NB4 (cell line): ENCODE measurements around the gene EIF5A.

Experiments
- DNase-seq: peaks from one replicate; pipeline ENCODE4 v3.0.0; 2010; ENCODE audit warnings: low read depth
- H3K4me3 ChIP-seq: one replicate; pipeline ENCODE4 v1.5.1; 2011; ENCODE audit warnings: mild to moderate bottlenecking, low read depth, low read length, moderate library complexity
- MYC ChIP-seq: IDR thresholded peaks from 2 replicates; pipeline ENCODE4 v1.6.1; 2011; ENCODE audit warnings: low read depth, low read length
- POLR2A ChIP-seq: IDR thresholded peaks from 2 replicates; pipeline ENCODE4 v1.6.1; 2011; ENCODE audit warnings: mild to moderate bottlenecking; ENCODE audit not compliant: insufficient read length; ENCODE audit errors: extremely low read depth
- TF ChIP-seq, protein P1 (sequence below): IDR thresholded peaks from one replicate; pipeline ENCODE4 v1.5.1; 2012; ENCODE audit warnings: low read depth, low read length
- TF ChIP-seq, protein P2 (sequence below): IDR thresholded peaks from 2 replicates; pipeline ENCODE4 v1.6.1; 2011; ENCODE audit warnings: low read depth, low read length

EIF5A gene

DNA sequence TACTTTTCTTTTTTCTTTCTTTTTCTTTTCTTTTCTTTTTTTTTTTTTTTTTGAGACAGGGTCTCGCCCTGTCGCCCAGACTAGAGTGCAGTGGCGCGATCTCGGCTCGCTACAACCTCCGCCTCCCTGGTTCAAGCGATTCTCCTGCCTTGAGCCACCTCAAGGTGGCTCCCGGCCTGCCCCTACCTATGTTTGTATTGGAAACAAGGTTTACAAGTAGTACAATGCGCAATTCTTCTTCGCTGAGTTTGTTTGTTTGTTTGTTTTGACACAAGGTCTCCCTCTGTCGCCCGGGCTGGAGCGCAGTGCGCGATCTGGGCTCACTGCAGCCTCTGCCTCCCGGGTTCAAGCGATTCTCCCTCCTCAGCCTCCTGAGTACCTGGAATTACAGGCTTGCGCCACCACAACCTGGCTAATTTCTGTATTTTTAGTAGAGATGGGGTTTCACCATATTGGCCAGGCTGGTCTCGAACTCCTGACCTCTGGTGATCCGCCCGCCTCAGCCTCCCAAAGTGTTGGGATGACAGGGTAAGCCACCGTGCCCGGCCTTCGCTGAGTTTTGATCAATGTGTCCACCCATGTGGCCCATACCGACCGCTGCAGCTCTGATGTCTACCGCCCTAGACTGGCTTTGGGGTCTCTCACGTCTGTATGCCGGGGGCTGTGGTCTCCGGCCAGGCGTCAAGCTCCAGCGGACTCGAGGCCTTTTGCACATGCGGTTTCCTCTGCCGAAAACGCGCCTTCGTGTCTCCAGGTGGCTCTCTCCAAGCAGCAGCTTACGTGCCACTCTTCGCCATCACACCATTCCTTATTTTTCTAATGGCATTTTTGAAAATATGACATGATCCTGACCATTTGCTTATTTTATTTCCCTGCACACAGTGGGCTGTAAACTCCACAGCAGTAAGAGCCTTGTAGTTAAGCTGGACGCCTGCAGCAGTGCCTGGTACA is 11.9 kb upstream of the EIF5A start:
- H3K4me3 ChIP-seq: no peak overlapping the region
- TF ChIP-seq MYC (no peak), POLR2A (no peak)
- TF ChIP-seq, protein P1, sequence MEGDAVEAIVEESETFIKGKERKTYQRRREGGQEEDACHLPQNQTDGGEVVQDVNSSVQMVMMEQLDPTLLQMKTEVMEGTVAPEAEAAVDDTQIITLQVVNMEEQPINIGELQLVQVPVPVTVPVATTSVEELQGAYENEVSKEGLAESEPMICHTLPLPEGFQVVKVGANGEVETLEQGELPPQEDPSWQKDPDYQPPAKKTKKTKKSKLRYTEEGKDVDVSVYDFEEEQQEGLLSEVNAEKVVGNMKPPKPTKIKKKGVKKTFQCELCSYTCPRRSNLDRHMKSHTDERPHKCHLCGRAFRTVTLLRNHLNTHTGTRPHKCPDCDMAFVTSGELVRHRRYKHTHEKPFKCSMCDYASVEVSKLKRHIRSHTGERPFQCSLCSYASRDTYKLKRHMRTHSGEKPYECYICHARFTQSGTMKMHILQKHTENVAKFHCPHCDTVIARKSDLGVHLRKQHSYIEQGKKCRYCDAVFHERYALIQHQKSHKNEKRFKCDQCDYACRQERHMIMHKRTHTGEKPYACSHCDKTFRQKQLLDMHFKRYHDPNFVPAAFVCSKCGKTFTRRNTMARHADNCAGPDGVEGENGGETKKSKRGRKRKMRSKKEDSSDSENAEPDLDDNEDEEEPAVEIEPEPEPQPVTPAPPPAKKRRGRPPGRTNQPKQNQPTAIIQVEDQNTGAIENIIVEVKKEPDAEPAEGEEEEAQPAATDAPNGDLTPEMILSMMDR: no peak
- TF ChIP-seq, protein P2, sequence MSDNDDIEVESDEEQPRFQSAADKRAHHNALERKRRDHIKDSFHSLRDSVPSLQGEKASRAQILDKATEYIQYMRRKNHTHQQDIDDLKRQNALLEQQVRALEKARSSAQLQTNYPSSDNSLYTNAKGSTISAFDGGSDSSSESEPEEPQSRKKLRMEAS: no peak

DNA sequence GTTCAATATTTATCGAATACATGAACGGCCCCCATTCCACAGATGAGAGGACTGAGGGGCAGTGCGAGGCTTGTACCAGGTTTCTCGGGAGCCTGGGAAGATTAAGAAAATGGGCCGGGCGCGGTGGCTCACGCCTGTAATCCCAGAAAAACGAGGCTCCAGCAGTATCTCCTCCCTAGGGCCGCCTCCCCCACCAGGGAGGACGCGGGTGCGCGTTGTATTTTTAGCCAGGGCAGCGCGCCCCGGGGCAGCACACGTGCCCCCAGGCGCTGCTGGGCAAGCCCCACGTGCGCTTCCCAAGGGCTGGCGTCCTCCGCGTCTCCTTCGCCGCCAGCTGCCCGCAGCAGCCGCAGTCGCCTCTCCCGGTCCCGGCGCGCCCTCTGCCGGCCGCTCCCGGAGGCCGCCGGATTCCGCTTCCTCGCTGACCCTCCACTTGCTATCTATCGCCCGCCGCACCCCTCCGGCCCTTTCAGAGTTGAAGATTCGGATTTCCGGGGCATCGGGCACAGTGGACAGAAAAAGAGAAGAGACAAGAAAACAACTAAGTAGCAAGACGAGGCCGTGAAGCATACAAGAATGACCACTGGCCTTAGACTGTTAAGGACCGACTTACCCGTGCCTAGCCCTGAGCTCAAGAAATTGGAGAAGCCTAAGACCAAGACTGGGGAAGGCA is 11.1 kb upstream of the EIF5A start:
- TF ChIP-seq MYC: peak; percentile 97
- TF ChIP-seq, protein P2: peak; percentile 97
- TF ChIP-seq, protein P1: peak; percentile 60
- no peak for TF ChIP-seq POLR2A
- no peak overlapping the region for H3K4me3 ChIP-seq
- DNase-seq: peak; percentile 85

More for the DNA sequence above, 11.9 kb upstream of the EIF5A start:
- DNase-seq: no peak

DNA sequence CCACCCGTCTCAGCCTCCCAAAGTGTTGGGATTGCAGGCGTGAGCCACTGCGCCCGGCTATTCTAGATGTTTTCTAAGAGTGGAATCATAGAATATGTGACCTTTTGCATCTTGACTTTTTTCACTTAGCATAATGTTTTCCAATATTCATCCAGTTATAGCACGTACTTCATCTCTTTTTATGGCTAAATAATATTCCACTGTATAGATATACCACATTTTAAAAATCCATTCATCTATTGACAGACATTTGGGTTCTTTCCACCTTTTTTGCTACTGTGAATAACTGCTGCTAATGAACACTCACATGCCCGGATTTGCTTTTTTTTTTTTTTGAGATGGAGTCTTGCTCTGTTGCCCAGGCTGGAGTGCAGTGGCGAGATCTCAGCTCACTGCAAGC is 3.2 kb upstream of the EIF5A start:
- TF ChIP-seq POLR2A (no peak), MYC (no peak)
- TF ChIP-seq, protein P1: no peak
- TF ChIP-seq, protein P2: no peak
- no peak for DNase-seq

DNA sequence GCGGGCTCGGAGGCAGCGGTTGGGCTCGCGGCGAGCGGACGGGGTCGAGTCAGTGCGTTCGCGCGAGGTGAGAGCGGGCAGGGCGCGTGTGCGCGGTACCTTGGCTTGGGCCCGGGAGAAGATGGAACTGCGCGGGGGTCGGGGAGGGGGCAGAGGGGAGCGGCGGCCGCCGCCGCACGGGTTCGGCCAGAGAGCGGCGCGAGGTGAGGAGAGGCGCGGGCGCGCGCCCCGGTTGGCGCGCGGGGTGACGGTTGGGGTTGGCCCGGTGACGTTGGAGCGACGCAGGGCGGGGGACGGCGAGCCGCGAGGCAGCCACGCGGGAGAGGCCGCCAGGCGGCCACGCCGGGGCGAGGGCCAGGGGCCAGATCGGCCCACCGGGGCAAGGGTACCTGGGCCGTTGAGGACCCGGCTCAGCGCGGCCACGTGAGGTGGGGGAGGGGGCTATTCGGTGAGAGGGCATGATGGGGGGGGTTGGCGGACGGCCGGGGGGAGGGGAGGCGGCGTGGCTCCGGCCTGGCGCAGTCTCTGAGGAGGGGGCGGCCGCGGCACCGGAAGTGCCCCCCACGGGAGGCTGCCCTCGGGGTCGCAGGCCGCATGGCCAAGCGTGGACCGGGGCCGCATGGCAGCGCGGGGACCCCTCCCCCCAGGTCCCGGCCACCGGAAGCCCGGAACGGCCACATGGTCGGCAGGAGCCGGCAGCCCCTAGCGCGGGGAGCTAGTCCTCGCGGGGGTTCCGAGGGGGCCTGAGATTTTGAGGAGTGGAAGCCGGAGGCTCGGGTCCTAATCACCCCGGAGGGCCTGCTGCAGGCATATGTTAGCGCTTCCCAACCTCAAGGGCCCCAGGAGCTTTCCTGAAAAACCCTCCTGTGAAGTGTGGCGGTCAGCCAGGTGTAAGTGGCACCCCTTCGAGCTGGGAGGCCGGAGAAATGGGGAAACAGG is 527 bp downstream of the EIF5A start:
- DNase-seq: peak; percentile 53
- TF ChIP-seq, protein P2: peak; percentile 87
- TF ChIP-seq, protein P1: no peak
- TF ChIP-seq MYC: peak; percentile 92
- H3K4me3 ChIP-seq: peak overlapping the region; percentile 99

More for the DNA sequence above, 3.2 kb upstream of the EIF5A start:
- H3K4me3 ChIP-seq: no peak overlapping the region
